Suprapubic skin (tissue), 4 donors: ENCODE data around the gene FAAP24. TPM values are rescaled to one million over a fixed set of nuclear protein-coding genes. Genes with fewer than 3 reads are reported as not detected.
"Not testable (repeated sequence)": the region's sequence is repeated elsewhere in the genome, so short reads cannot be mapped to it uniquely, and the experiment has no call there.

Experiments used
- DNase-seq, 2 donors: peaks; one replicate each; pipeline ENCODE4 v3.0.0-alpha.2; 2019; ENCODE audit warnings: low spot score in 2 of 2
- H3K27ac ChIP-seq: fragments of 200-600 bp; sonication (generic); one replicate; pipeline ENCODE4 v1.5.1; 2019
- H3K27me3 ChIP-seq: fragments of 200-600 bp; sonication (generic); one replicate; pipeline ENCODE4 v1.5.1; 2019
- H3K36me3 ChIP-seq: fragments of 200-600 bp; sonication (generic); one replicate; pipeline ENCODE4 v1.5.1; 2019
- H3K4me1 ChIP-seq: fragments of 200-600 bp; sonication (generic); one replicate; pipeline ENCODE4 v1.5.1; 2019
- H3K4me3 ChIP-seq: fragments of 200-600 bp; sonication (generic); one replicate; pipeline ENCODE4 v1.5.1; 2019; ENCODE audit warnings: mild to moderate bottlenecking
- H3K9me3 ChIP-seq: fragments of 200-600 bp; sonication (generic); one replicate; pipeline ENCODE4 v1.5.1; 2019
- CTCF ChIP-seq, 2 donors: fragments of 200-600 bp in 1 of 2; fragments of 450-650 bp in 1 of 2; sonication (generic) in 1 of 2; IDR thresholded peaks; one replicate each; pipeline ENCODE4 v1.5.1; 2016 to 2019; ENCODE audit warnings: antibody characterized with exemption in 2 of 2, mild to moderate bottlenecking in 1 of 2, moderate library complexity in 1 of 2
- EP300 ChIP-seq: sonication (generic); formaldehyde crosslinking; IDR thresholded peaks from one replicate; pipeline ENCODE4 v1.6.1; 2017; ENCODE audit warnings: antibody characterized with exemption
- POLR2A ChIP-seq, 2 donors: fragments of 450-650 bp; IDR thresholded peaks; one replicate each; pipeline ENCODE4 v1.6.1; 2017; ENCODE audit warnings: antibody characterized with exemption in 2 of 2, mild to moderate bottlenecking in 2 of 2, moderate library complexity in 2 of 2
- POLR2AphosphoS5 ChIP-seq, 3 donors: sonication (generic); formaldehyde crosslinking; IDR thresholded peaks; one replicate each; pipeline ENCODE4 v1.6.1; 2017; ENCODE audit warnings: antibody characterized with exemption in 3 of 3
- WGBS: methylation state at CpG from one replicate; pipeline ENCODE4 v1.1.5; 2018; 5-methylcytosine and 5-hydroxymethylcytosine counted together
- total RNA-seq, 4 donors: library from RNA; depleted of rRNA; stranded (reverse); fragments of >200 nt; gene quantifications; one replicate each; pipeline ENCODE4 v1.1.0, GENCODE V29; 2016

FAAP24 gene
- total RNA-seq, 4 donors from 2014 or later: 0.98 to 4.1 (median 1.9) TPM

- Histone ChIP-seq H3K36me3 (no peaks in the 10 kb centered on the region), H3K27me3 (no peaks in the 10 kb centered on the region), H3K4me1 (no peaks in the 10 kb centered on the region), H3K4me3 (no peak overlapping the region), H3K27ac (no peak overlapping the region), H3K9me3 (no peaks in the 10 kb centered on the region)
- TF ChIP-seq EP300: no peak
- TF ChIP-seq POLR2AphosphoS5 (IDR thresholded peaks at IDR 0.05): no peak
- TF ChIP-seq POLR2A (IDR thresholded peaks at IDR 0.05): no peak
- TF ChIP-seq CTCF (IDR thresholded peaks at IDR 0.05): no peak
- 54% methylated on average over 10 of the region's 11 CpGs for WGBS
- DNase-seq: no peak
Observed at GRCh38 chr19:33022472-33023116, 50.6 kb downstream of the FAAP24 start.

GRCh38 chr19:33024398-33024797 is 52.4 kb downstream of the FAAP24 start:
- DNase-seq: no peak
- 77% methylated on average over 8 of the region's 8 CpGs for WGBS
- no peaks in the 10 kb centered on the region for H3K36me3 ChIP-seq
- no peaks in the 10 kb centered on the region for H3K27me3 ChIP-seq
- H3K9me3 ChIP-seq: no peaks in the 10 kb centered on the region
- TF ChIP-seq POLR2A (IDR thresholded peaks at IDR 0.05): no peak
- TF ChIP-seq POLR2AphosphoS5 (IDR thresholded peaks at IDR 0.05): no peak
- TF ChIP-seq EP300: no peak
- no peak for TF ChIP-seq CTCF (IDR thresholded peaks at IDR 0.05)
- no peaks in the 10 kb centered on the region for H3K4me1 ChIP-seq
- no peak overlapping the region for H3K27ac ChIP-seq
- no peak overlapping the region for H3K4me3 ChIP-seq

GRCh38 chr19:33025468-33026238 is 53.6 kb downstream of the FAAP24 start:
- H3K4me3 ChIP-seq, H3K27me3 ChIP-seq, H3K9me3 ChIP-seq, H3K36me3 ChIP-seq, H3K4me1 ChIP-seq, DNase-seq: not testable (repeated sequence)
- WGBS: 88% methylated on average over 12 of the region's 12 CpGs
- H3K27ac ChIP-seq: peak overlapping the region; percentile 54

GRCh38 chr19:33026602-33027001 is 54.6 kb downstream of the FAAP24 start:
- not testable (repeated sequence) for H3K27me3 ChIP-seq, H3K36me3 ChIP-seq, DNase-seq, H3K4me1 ChIP-seq, H3K4me3 ChIP-seq, H3K9me3 ChIP-seq
- H3K27ac ChIP-seq: peak overlapping the region; percentile 54
- 85% methylated on average over 4 of the region's 5 CpGs for WGBS

Other genes starting within 250 kb of the FAAP24 start
- 1 to 10 TPM in 2 of 4 donors, under 1 TPM in 1, not detected in 1; 0.40 to 1.7 (median 1.1) TPM for gene SLC7A9, start 102.5 kb upstream of the FAAP24 start, total RNA-seq
- 10 to 100 TPM; 11.7 to 22.5 (median 17.5) TPM for gene CEP89, start 284 bp upstream of the FAAP24 start, total RNA-seq
- gene RHPN2, start 92.6 kb downstream of the FAAP24 start, total RNA-seq: 10 to 100 TPM in 3 of 4 donors, 1 to 10 TPM in 1; 7.8 to 39.7 (median 18.5) TPM
- 10 to 100 TPM in 3 of 4 donors, 1 to 10 TPM in 1; 8.0 to 29.3 (median 14.3) TPM for gene GPATCH1, start 108.9 kb downstream of the FAAP24 start, total RNA-seq
- not detected for gene WDR88, start 159.9 kb downstream of the FAAP24 start, total RNA-seq
- gene LRP3, start 222.1 kb downstream of the FAAP24 start, total RNA-seq: 10 to 100 TPM in 3 of 4 donors, 1 to 10 TPM in 1; 9.8 to 17.1 (median 14.0) TPM